H1 (cell line): Measurements from ENCODE around the gene GNAS. TPM values are rescaled to one million over a fixed set of nuclear protein-coding genes. Genes with fewer than 3 reads are reported as not detected.

ENCODE experiments used
- CTCF ChIA-PET: fragments of 300-600 bp; sonication (Branson Sonifier 250); formaldehyde crosslinking; loops from one replicate; lab custom pipeline; 2021; ENCODE audit not compliant: partially characterized antibody; lab: Charles Lee
- POLR2A ChIA-PET: fragments of 300-600 bp; sonication (Branson Sonifier 250); formaldehyde crosslinking; loops from one replicate; lab custom pipeline; 2021; ENCODE audit warnings: inconsistent platforms; ENCODE audit not compliant: partially characterized antibody; lab: Charles Lee
- DNase-seq, 2 experiments: peaks; one replicate each; pipeline versions ENCODE4 v3.0.0 to v3.0.0-alpha.2; 2010 to 2022; ENCODE audit warnings: low spot score in 2 of 2, low read depth in 1 of 2, mixed read lengths in 1 of 2
- FAIRE-seq: peaks from 2 replicates; lab custom pipeline; 2011; peaks lifted over from hg19 to GRCh38; lab: Jason Lieb, UNC
- H2AFZ ChIP-seq: 2 replicates; pipeline ENCODE4 v1.8.1; 2012; ENCODE audit warnings: low read length, inconsistent platforms
- H2AK5ac ChIP-seq: 2 replicates; pipeline ENCODE4 v1.6.1; 2013; ENCODE audit warnings: low read depth, low read length
- H2BK120ac ChIP-seq: replicated peaks from 2 replicates; pipeline ENCODE3; 2013; ENCODE audit warnings: low read depth, low read length, inconsistent platforms
- H2BK12ac ChIP-seq: 2 replicates; pipeline ENCODE4 v1.6.1; 2013; ENCODE audit warnings: low read depth, low read length
- H2BK15ac ChIP-seq: 2 replicates; pipeline ENCODE4 v1.6.1; 2013; ENCODE audit warnings: low read length
- H2BK20ac ChIP-seq: 2 replicates; pipeline ENCODE4 v1.6.1; 2013; ENCODE audit warnings: low read length
- H2BK5ac ChIP-seq: 2 replicates; pipeline ENCODE4 v1.6.1; 2013; ENCODE audit warnings: low read depth, low read length
- H3K14ac ChIP-seq: 2 replicates; pipeline ENCODE4 v1.6.1; 2013; ENCODE audit warnings: inconsistent platforms; ENCODE audit not compliant: insufficient read length
- H3K18ac ChIP-seq: 2 replicates; pipeline ENCODE4 v1.6.1; 2013; ENCODE audit warnings: low read length; ENCODE audit errors: extremely low read depth
- H3K23ac ChIP-seq: 2 replicates; pipeline ENCODE4 v1.6.1; 2013; ENCODE audit warnings: inconsistent platforms; ENCODE audit not compliant: insufficient read length
- H3K23me2 ChIP-seq: 2 replicates; pipeline ENCODE4 v1.6.1; 2013; ENCODE audit warnings: low read depth, low read length
- H3K27ac ChIP-seq: 2 replicates; pipeline ENCODE4 v1.6.1; 2011; ENCODE audit warnings: low read depth, low read length, inconsistent platforms
- H3K27me3 ChIP-seq, 4 experiments: replicated peaks in 1 of 4; 1 replicate in 1 of 4; 2 replicates in 3 of 4; pipeline versions ENCODE4 v1.6.1 to v1.8.1; 2011 to 2013; ENCODE audit warnings: low read length in 3 of 4, mild to moderate bottlenecking in 3 of 4, inconsistent platforms in 2 of 4, mixed read lengths in 2 of 4, moderate library complexity in 1 of 4; ENCODE audit not compliant: control insufficient read depth in 3 of 4, insufficient read depth in 3 of 4; ENCODE audit errors: extremely low read depth in 1 of 4
- H3K36me3 ChIP-seq, 4 experiments: 2 replicates each; pipeline versions ENCODE4 v1.6.1 to v1.8.1; 2011 to 2013; ENCODE audit warnings: mild to moderate bottlenecking in 4 of 4, low read length in 3 of 4, moderate library complexity in 2 of 4, control low read depth in 1 of 4, inconsistent platforms in 1 of 4; ENCODE audit not compliant: insufficient read depth in 4 of 4, control insufficient read depth in 2 of 4
- H3K4ac ChIP-seq: replicated peaks from 2 replicates; pipeline ENCODE3; 2013; ENCODE audit warnings: low read length, low read depth, mixed read lengths, inconsistent platforms; ENCODE audit not compliant: insufficient read length
- H3K4me1 ChIP-seq, 4 experiments: replicated peaks in 1 of 4; 1 replicate in 1 of 4; 2 replicates in 3 of 4; pipeline versions ENCODE4 v1.6.1 to v1.8.1; 2011 to 2013; ENCODE audit warnings: low read length in 3 of 4, inconsistent platforms in 2 of 4, mixed read lengths in 1 of 4; ENCODE audit not compliant: insufficient read depth in 4 of 4, control insufficient read depth in 3 of 4
- H3K4me2 ChIP-seq, 2 experiments: 2 replicates each; pipeline versions ENCODE4 v1.6.1 to v1.8.1; 2011 to 2013; ENCODE audit warnings: low read depth in 2 of 2, low read length in 2 of 2, control low read depth in 1 of 2, inconsistent platforms in 1 of 2, mild to moderate bottlenecking in 1 of 2; ENCODE audit not compliant: insufficient read depth in 1 of 2
- H3K4me3 ChIP-seq, 4 experiments: fragments of 200-600, 300-600 bp in 1 of 4; sonication (generic), shearing (Covaris generic), sonication (Bioruptor Twin) in 1 of 4; 2 replicates each; pipeline versions ENCODE4 v1.5.1 to v1.8.1; 2011 to 2016; ENCODE audit warnings: low read length in 4 of 4, low read depth in 3 of 4, control low read depth in 2 of 4, inconsistent platforms in 2 of 4, mild to moderate bottlenecking in 2 of 4, mixed read lengths in 1 of 4, moderate library complexity in 1 of 4; ENCODE audit not compliant: insufficient read depth in 2 of 4; ENCODE audit errors: extremely low read depth in 1 of 4
- H3K56ac ChIP-seq: replicated peaks from 2 replicates; pipeline ENCODE3; 2013; ENCODE audit warnings: low read depth, mild to moderate bottlenecking, mixed read lengths, low read length, inconsistent platforms; ENCODE audit not compliant: insufficient read length
- H3K79me1 ChIP-seq: 2 replicates; pipeline ENCODE4 v1.6.1; 2013; ENCODE audit warnings: low read depth, low read length, control low read depth
- H3K79me2 ChIP-seq, 2 experiments: 2 replicates each; pipeline versions ENCODE4 v1.6.1 to v1.8.1; 2012 to 2013; ENCODE audit warnings: low read length in 2 of 2, mild to moderate bottlenecking in 2 of 2, inconsistent platforms in 1 of 2; ENCODE audit not compliant: insufficient read depth in 2 of 2, control insufficient read depth in 1 of 2
- H3K9ac ChIP-seq, 4 experiments: replicated peaks in 1 of 4; 1 replicate in 1 of 4; 2 replicates in 3 of 4; pipeline versions ENCODE4 v1.6.1 to v1.8.1; 2011 to 2013; ENCODE audit warnings: low read depth in 3 of 4, low read length in 3 of 4, control low read depth in 2 of 4, mild to moderate bottlenecking in 2 of 4, moderate library complexity in 2 of 4, inconsistent platforms in 1 of 4; ENCODE audit errors: extremely low read depth in 1 of 4
- H3K9me3 ChIP-seq, 2 experiments: 2 replicates each; pipeline versions ENCODE4 v1.6.1 to v1.8.1; 2012 to 2013; ENCODE audit warnings: mild to moderate bottlenecking in 2 of 2, moderate library complexity in 2 of 2, control low read depth in 1 of 2, inconsistent platforms in 1 of 2, low read depth in 1 of 2, low read length in 1 of 2, mixed read lengths in 1 of 2; ENCODE audit not compliant: insufficient read depth in 2 of 2
- H4K20me1 ChIP-seq, 2 experiments: replicated peaks in 1 of 2; 2 replicates each; pipeline versions ENCODE3 to v1.8.1; 2011 to 2013; ENCODE audit warnings: inconsistent platforms in 2 of 2, low read length in 2 of 2, mild to moderate bottlenecking in 1 of 2; ENCODE audit not compliant: insufficient read depth in 2 of 2, control insufficient read depth in 1 of 2
- H4K5ac ChIP-seq: 2 replicates; pipeline ENCODE4 v1.6.1; 2013; ENCODE audit warnings: low read length, low read depth, mixed read lengths, inconsistent platforms; ENCODE audit not compliant: insufficient read length
- H4K8ac ChIP-seq: 2 replicates; pipeline ENCODE4 v1.8.0; 2013; ENCODE audit warnings: mild to moderate bottlenecking, moderate library complexity, low read length, inconsistent platforms; ENCODE audit not compliant: insufficient read depth; ENCODE audit errors: extremely low read depth
- H4K91ac ChIP-seq: replicated peaks from 2 replicates; pipeline ENCODE3; 2013; ENCODE audit warnings: low read length, mixed read lengths, inconsistent platforms; ENCODE audit not compliant: insufficient read length
- ATF3 ChIP-seq: IDR thresholded peaks from 2 replicates; pipeline ENCODE4 v1.6.1; 2011; ENCODE audit warnings: low read depth, mild to moderate bottlenecking, low read length; ENCODE audit not compliant: insufficient read depth
- BCL11A ChIP-seq, 2 experiments: IDR thresholded peaks; one replicate each; pipeline ENCODE4 v1.6.1; 2011; ENCODE audit warnings: low read depth in 2 of 2, low read length in 2 of 2, mild to moderate bottlenecking in 2 of 2
- CBX8 ChIP-seq: fragments of 300-800, 300-1000 bp; sonication (generic); IDR thresholded peaks from 2 replicates; pipeline ENCODE4 v1.7.1; 2016; ENCODE audit warnings: low read depth, low read length, borderline replicate concordance
- EGR1 ChIP-seq: IDR thresholded peaks from 2 replicates; pipeline ENCODE4 v1.6.1; 2011; ENCODE audit warnings: low read depth, low read length, borderline replicate concordance
- HDAC2 ChIP-seq, 2 experiments: fragments of 300-600 bp in 1 of 2; sonication (generic) in 1 of 2; IDR thresholded peaks; 2 replicates each; pipeline ENCODE4 v1.6.1; 2011 to 2012; ENCODE audit warnings: low read depth in 2 of 2, low read length in 2 of 2, mild to moderate bottlenecking in 2 of 2, moderate library complexity in 2 of 2, borderline replicate concordance in 1 of 2, inconsistent platforms in 1 of 2
- POLR2A ChIP-seq, 2 experiments: IDR thresholded peaks; 1 replicate in 1 of 2; 2 replicates in 1 of 2; pipeline ENCODE4 v1.6.1; 2011; ENCODE audit warnings: low read depth in 2 of 2, low read length in 2 of 2, mild to moderate bottlenecking in 2 of 2; ENCODE audit errors: control extremely low read depth in 1 of 2
- POU5F1 ChIP-seq: IDR thresholded peaks from 2 replicates; pipeline ENCODE4 v1.6.1; 2011; ENCODE audit warnings: low read depth, mild to moderate bottlenecking, low read length, moderate library complexity
- RBBP5 ChIP-seq: IDR thresholded peaks from 2 replicates; pipeline ENCODE4 v1.7.1; 2012; ENCODE audit warnings: low read depth, mild to moderate bottlenecking, inconsistent platforms, low read length, moderate library complexity, borderline replicate concordance
- TAF7 ChIP-seq: optimal IDR thresholded peaks from 2 replicates; pipeline ENCODE3; 2011; ENCODE audit warnings: low read depth, mild to moderate bottlenecking, inconsistent platforms, low read length, moderate library complexity, borderline replicate concordance
- WGBS, 2 experiments: shearing (Covaris generic) in 1 of 2; methylation state at CpG; one replicate each; pipeline versions ENCODE4 v1.1.6 to v1.1.7; 2013 to 2015; ENCODE audit warnings: low lambda C conversion rate in 2 of 2, mixed read lengths in 2 of 2, inconsistent platforms in 1 of 2, low coverage in 1 of 2, missing lambda C conversion rate in 1 of 2; ENCODE audit not compliant: insufficient replicate concordance in 2 of 2, insufficient coverage in 1 of 2, insufficient read length in 1 of 2; ENCODE audit errors: extremely low coverage in 1 of 2, missing lambda C conversion rate in 1 of 2; 5-methylcytosine and 5-hydroxymethylcytosine counted together
- polyA plus RNA-seq, 7 experiments: library from polyadenylated mRNA; depleted of rRNA in 3 of 7; stranded (reverse) in 5 of 7; unstranded in 2 of 7; fragments of >200 nt in 5 of 7; fragments of 200-250 nt in 2 of 7; gene quantifications; 1 replicate in 5 of 7; 2 replicates in 1 of 7; 4 replicates in 1 of 7; pipeline versions ENCODE4 v1.2.1 to v1.2.3, GENCODE V29; 2011 to 2013; ENCODE audit warnings: missing spikeins in 2 of 7, mixed read lengths in 2 of 7
- total RNA-seq: library from RNA; stranded (reverse); fragmentation: NEBNext Ultra II Directional; extraction: Animal tissue kit (Norgen Biotek cat#: 25700); gene quantifications from 2 replicates; pipeline ENCODE4 v1.2.1, GENCODE V29; 2021

GNAS gene
- total and polyA plus RNA-seq, 2 of the 8 experiments (the other 6 are each of a cell fraction or from before 2014, with no cell fraction given) = 989 to 1,613 TPM

GRCh38 chr20:58877976-58878360 is 25.5 kb downstream of the GNAS start:
- Histone ChIP-seq H3K4me3 (no peak overlapping the region), H3K9ac (no peak overlapping the region), H3K27me3 (no peaks in the 10 kb centered on the region), H3K9me3 (no peaks in the 10 kb centered on the region), H4K8ac (no peak overlapping the region), H3K23ac (no peak overlapping the region), H2BK15ac (0 out of 2 replicates have a peak overlapping the region, but pooled peaks have one; percentile 22), H3K79me1 (no peaks in the 10 kb centered on the region), H3K4ac (no peak overlapping the region), H3K56ac (no peak overlapping the region), H2AFZ (no peak overlapping the region), H3K23me2 (no peaks in the 10 kb centered on the region), H3K4me1 (peaks cover 3 to 32% (median 20%) of the 10 kb centered on the region in 4 experiments), H4K5ac (peak overlapping the region; percentile 13), H3K4me2 (peak overlapping the region; percentile 23 to 61; a peak in 3 of 4 replicates), H4K91ac (no peak overlapping the region), H3K27ac (0 out of 2 replicates have a peak overlapping the region, but pooled peaks have one; percentile 12), H4K20me1 (no peaks in the 10 kb centered on the region), H3K14ac (no peak overlapping the region), H2BK120ac (no peak overlapping the region), H3K36me3 (no peaks in the 10 kb centered on the region; a peak in 1 of 8 replicates), H2BK12ac (0 out of 2 replicates have a peak overlapping the region, but pooled peaks have one; percentile 28), H2AK5ac (no peak overlapping the region), H2BK20ac (0 out of 2 replicates have a peak overlapping the region, but pooled peaks have one; percentile 26), H2BK5ac (no peak overlapping the region), H3K18ac (no peak overlapping the region), H3K79me2 (no peaks in the 10 kb centered on the region)
- no peak for DNase-seq
- CTCF ChIA-PET = interaction anchor here (1.2 to 2.3 kb wide), 3 partner anchors 11 to 94 kb away, joined by 3 to 12 read pairs (median 6); no protein-coding TSS in a partner anchor
- WGBS, 2 experiments = 78% methylated on average over 4 of the region's 4 CpGs; no CpG with 5 or more reads in 1 of the 2 experiments
- FAIRE-seq = no peak
- TF ChIP-seq ATF3 = no peak
- TF ChIP-seq CBX8 = no peak
- TF ChIP-seq HDAC2 (IDR thresholded peaks at IDR 0.05; ENCODE audit: borderline replicate concordance in 1 of 2, low read depth in 2 of 2, low read length in 2 of 2) = no peak
- no peak for TF ChIP-seq RBBP5
- no peak for TF ChIP-seq BCL11A (IDR thresholded peaks at IDR 0.05; ENCODE audit: low read depth in 2 of 2, low read length in 2 of 2)
- TF ChIP-seq POU5F1 = no peak
- no peak for TF ChIP-seq POLR2A (IDR thresholded peaks at IDR 0.05; ENCODE audit: control extremely low read depth in 1 of 2, low read depth in 2 of 2, low read length in 2 of 2)
- no peak for TF ChIP-seq TAF7
- TF ChIP-seq EGR1 = no peak
- POLR2A ChIA-PET = interaction anchor here (1.1 to 4.4 kb wide), 4 partner anchors 8 to 23 kb away, joined by 3 to 26 read pairs (median 4); no protein-coding TSS in a partner anchor
